H1 (cell line): ENCODE data around the gene SV2B. TPM values are rescaled to one million over a fixed set of nuclear protein-coding genes. Genes with fewer than 3 reads are reported as not detected.

ENCODE experiments used
- CHD1 ChIP-seq: IDR thresholded peaks from 2 replicates; pipeline ENCODE4 v1.6.1; 2012; ENCODE audit warnings: low read depth, low read length, improper control_type of control experiment
- EGR1 ChIP-seq: IDR thresholded peaks from 2 replicates; pipeline ENCODE4 v1.6.1; 2011; ENCODE audit warnings: low read depth, low read length, borderline replicate concordance
- GABPA ChIP-seq: IDR thresholded peaks from 2 replicates; pipeline ENCODE4 v1.6.1; 2011; ENCODE audit warnings: mild to moderate bottlenecking, low read length, moderate library complexity, borderline replicate concordance; ENCODE audit not compliant: insufficient read depth
- HDAC6 ChIP-seq: IDR thresholded peaks from one replicate; pipeline ENCODE4 v1.7.1; 2012; ENCODE audit warnings: low read depth, mild to moderate bottlenecking, inconsistent platforms, low read length, moderate library complexity
- NRF1 ChIP-seq: IDR thresholded peaks from 2 replicates; pipeline ENCODE4 v1.6.1; 2011; ENCODE audit warnings: mild to moderate bottlenecking, low read depth, low read length, improper control_type of control experiment
- POLR2A ChIP-seq, 2 experiments: IDR thresholded peaks; 1 replicate in 1 of 2; 2 replicates in 1 of 2; pipeline ENCODE4 v1.6.1; 2011; ENCODE audit warnings: low read depth in 2 of 2, low read length in 2 of 2, mild to moderate bottlenecking in 2 of 2; ENCODE audit errors: control extremely low read depth in 1 of 2
- polyA plus RNA-seq, 7 experiments: library from polyadenylated mRNA; depleted of rRNA in 3 of 7; stranded (reverse) in 5 of 7; unstranded in 2 of 7; fragments of >200 nt in 5 of 7; fragments of 200-250 nt in 2 of 7; gene quantifications; 1 replicate in 5 of 7; 2 replicates in 1 of 7; 4 replicates in 1 of 7; pipeline versions ENCODE4 v1.2.1 to v1.2.3, GENCODE V29; 2011 to 2013; ENCODE audit warnings: missing spikeins in 2 of 7, mixed read lengths in 2 of 7
- total RNA-seq: library from RNA; stranded (reverse); fragmentation: NEBNext Ultra II Directional; extraction: Animal tissue kit (Norgen Biotek cat#: 25700); gene quantifications from 2 replicates; pipeline ENCODE4 v1.2.1, GENCODE V29; 2021
- TF ChIP-seq, protein P1 (sequence below): fragments of 300-600 bp; sonication (generic); IDR thresholded peaks from 2 replicates; pipeline ENCODE4 v1.7.1; 2012; ENCODE audit warnings: low read length, moderate library complexity, mild to moderate bottlenecking, inconsistent platforms; ENCODE audit not compliant: insufficient replicate concordance

The SV2B gene
- total and polyA plus RNA-seq, 2 of the 8 experiments (the other 6 are each of a cell fraction or from before 2014, with no cell fraction given): 0.09 to 0.20 TPM

GRCh38 chr15:91304210-91304609 lies 204.2 kb downstream of the SV2B start (continued):
- TF ChIP-seq, protein P1, sequence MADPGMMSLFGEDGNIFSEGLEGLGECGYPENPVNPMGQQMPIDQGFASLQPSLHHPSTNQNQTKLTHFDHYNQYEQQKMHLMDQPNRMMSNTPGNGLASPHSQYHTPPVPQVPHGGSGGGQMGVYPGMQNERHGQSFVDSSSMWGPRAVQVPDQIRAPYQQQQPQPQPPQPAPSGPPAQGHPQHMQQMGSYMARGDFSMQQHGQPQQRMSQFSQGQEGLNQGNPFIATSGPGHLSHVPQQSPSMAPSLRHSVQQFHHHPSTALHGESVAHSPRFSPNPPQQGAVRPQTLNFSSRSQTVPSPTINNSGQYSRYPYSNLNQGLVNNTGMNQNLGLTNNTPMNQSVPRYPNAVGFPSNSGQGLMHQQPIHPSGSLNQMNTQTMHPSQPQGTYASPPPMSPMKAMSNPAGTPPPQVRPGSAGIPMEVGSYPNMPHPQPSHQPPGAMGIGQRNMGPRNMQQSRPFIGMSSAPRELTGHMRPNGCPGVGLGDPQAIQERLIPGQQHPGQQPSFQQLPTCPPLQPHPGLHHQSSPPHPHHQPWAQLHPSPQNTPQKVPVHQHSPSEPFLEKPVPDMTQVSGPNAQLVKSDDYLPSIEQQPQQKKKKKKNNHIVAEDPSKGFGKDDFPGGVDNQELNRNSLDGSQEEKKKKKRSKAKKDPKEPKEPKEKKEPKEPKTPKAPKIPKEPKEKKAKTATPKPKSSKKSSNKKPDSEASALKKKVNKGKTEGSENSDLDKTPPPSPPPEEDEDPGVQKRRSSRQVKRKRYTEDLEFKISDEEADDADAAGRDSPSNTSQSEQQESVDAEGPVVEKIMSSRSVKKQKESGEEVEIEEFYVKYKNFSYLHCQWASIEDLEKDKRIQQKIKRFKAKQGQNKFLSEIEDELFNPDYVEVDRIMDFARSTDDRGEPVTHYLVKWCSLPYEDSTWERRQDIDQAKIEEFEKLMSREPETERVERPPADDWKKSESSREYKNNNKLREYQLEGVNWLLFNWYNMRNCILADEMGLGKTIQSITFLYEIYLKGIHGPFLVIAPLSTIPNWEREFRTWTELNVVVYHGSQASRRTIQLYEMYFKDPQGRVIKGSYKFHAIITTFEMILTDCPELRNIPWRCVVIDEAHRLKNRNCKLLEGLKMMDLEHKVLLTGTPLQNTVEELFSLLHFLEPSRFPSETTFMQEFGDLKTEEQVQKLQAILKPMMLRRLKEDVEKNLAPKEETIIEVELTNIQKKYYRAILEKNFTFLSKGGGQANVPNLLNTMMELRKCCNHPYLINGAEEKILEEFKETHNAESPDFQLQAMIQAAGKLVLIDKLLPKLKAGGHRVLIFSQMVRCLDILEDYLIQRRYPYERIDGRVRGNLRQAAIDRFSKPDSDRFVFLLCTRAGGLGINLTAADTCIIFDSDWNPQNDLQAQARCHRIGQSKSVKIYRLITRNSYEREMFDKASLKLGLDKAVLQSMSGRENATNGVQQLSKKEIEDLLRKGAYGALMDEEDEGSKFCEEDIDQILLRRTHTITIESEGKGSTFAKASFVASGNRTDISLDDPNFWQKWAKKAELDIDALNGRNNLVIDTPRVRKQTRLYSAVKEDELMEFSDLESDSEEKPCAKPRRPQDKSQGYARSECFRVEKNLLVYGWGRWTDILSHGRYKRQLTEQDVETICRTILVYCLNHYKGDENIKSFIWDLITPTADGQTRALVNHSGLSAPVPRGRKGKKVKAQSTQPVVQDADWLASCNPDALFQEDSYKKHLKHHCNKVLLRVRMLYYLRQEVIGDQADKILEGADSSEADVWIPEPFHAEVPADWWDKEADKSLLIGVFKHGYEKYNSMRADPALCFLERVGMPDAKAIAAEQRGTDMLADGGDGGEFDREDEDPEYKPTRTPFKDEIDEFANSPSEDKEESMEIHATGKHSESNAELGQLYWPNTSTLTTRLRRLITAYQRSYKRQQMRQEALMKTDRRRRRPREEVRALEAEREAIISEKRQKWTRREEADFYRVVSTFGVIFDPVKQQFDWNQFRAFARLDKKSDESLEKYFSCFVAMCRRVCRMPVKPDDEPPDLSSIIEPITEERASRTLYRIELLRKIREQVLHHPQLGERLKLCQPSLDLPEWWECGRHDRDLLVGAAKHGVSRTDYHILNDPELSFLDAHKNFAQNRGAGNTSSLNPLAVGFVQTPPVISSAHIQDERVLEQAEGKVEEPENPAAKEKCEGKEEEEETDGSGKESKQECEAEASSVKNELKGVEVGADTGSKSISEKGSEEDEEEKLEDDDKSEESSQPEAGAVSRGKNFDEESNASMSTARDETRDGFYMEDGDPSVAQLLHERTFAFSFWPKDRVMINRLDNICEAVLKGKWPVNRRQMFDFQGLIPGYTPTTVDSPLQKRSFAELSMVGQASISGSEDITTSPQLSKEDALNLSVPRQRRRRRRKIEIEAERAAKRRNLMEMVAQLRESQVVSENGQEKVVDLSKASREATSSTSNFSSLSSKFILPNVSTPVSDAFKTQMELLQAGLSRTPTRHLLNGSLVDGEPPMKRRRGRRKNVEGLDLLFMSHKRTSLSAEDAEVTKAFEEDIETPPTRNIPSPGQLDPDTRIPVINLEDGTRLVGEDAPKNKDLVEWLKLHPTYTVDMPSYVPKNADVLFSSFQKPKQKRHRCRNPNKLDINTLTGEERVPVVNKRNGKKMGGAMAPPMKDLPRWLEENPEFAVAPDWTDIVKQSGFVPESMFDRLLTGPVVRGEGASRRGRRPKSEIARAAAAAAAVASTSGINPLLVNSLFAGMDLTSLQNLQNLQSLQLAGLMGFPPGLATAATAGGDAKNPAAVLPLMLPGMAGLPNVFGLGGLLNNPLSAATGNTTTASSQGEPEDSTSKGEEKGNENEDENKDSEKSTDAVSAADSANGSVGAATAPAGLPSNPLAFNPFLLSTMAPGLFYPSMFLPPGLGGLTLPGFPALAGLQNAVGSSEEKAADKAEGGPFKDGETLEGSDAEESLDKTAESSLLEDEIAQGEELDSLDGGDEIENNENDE: no peak
- no peak for TF ChIP-seq EGR1
- TF ChIP-seq HDAC6: no peak
- TF ChIP-seq NRF1: no peak
- no peak for TF ChIP-seq GABPA
- TF ChIP-seq CHD1: no peak
- TF ChIP-seq POLR2A (IDR thresholded peaks at IDR 0.05; ENCODE audit: control extremely low read depth in 1 of 2, low read depth in 2 of 2, low read length in 2 of 2): no peak
